ENCODE results near the gene PTPRD.

The PTPRD gene

GRCh38 chr9:10104774-10105173 is 508.0 kb downstream of the PTPRD start:
- Histone ChIP-seq H3K4me1 (ENCODE audit: control insufficient read depth, insufficient read depth, low read length) (no peaks in the 10 kb centered on the region), H3K9ac (ENCODE audit: low read length) (no peak overlapping the region), H3K27me3 (replicated peaks; ENCODE audit: control insufficient read depth, insufficient read depth, low read length) (peaks cover 3% of the 10 kb centered on the region), H3K4me3 (ENCODE audit: low read length) (no peak overlapping the region), H3K36me3 (ENCODE audit: control insufficient read depth, insufficient read depth, low read length, severe bottlenecking) (no peaks in the 10 kb centered on the region), H3K9me3 (ENCODE audit: control insufficient read depth, low read length) (no peaks in the 10 kb centered on the region)
- no peak for DNase-seq (ENCODE audit: low read depth)

- H3K36me3 ChIP-seq (ENCODE audit: control insufficient read depth, insufficient read depth, low read length, severe bottlenecking), result no peaks in the 10 kb centered on the region
- no peak overlapping the region for H3K9ac ChIP-seq (ENCODE audit: low read length)
- no peaks in the 10 kb centered on the region for H3K4me1 ChIP-seq (ENCODE audit: control insufficient read depth, insufficient read depth, low read length)
Observed at GRCh38 chr9:10095208-10095607, 517.6 kb downstream of the PTPRD start.

GRCh38 chr9:10094563-10094962 is 518.2 kb downstream of the PTPRD start:
- no peak overlapping the region for H3K9ac ChIP-seq (ENCODE audit: low read length)
- no peaks in the 10 kb centered on the region for H3K9me3 ChIP-seq (ENCODE audit: control insufficient read depth, low read length)
- no peaks in the 10 kb centered on the region for H3K27me3 ChIP-seq (replicated peaks; ENCODE audit: control insufficient read depth, insufficient read depth, low read length)
- no peaks in the 10 kb centered on the region for H3K36me3 ChIP-seq (ENCODE audit: control insufficient read depth, insufficient read depth, low read length, severe bottlenecking)
- H3K4me1 ChIP-seq (ENCODE audit: control insufficient read depth, insufficient read depth, low read length), result no peaks in the 10 kb centered on the region
- no peak overlapping the region for H3K4me3 ChIP-seq (ENCODE audit: low read length)
- no peak for DNase-seq (ENCODE audit: low read depth)

More at GRCh38 chr9:10095208-10095607, 517.6 kb downstream of the PTPRD start:
- Histone ChIP-seq H3K27me3 (replicated peaks; ENCODE audit: control insufficient read depth, insufficient read depth, low read length) (no peaks in the 10 kb centered on the region), H3K4me3 (ENCODE audit: low read length) (no peak overlapping the region), H3K9me3 (ENCODE audit: control insufficient read depth, low read length) (no peaks in the 10 kb centered on the region)
- DNase-seq (ENCODE audit: low read depth), result no peak

- Histone ChIP-seq H3K9ac (ENCODE audit: low read length) (no peak overlapping the region), H3K4me1 (ENCODE audit: control insufficient read depth, insufficient read depth, low read length) (no peaks in the 10 kb centered on the region), H3K27me3 (replicated peaks; ENCODE audit: control insufficient read depth, insufficient read depth, low read length) (peaks cover 5% of the 10 kb centered on the region), H3K9me3 (ENCODE audit: control insufficient read depth, low read length) (no peaks in the 10 kb centered on the region), H3K36me3 (ENCODE audit: control insufficient read depth, insufficient read depth, low read length, severe bottlenecking) (no peaks in the 10 kb centered on the region), H3K4me3 (ENCODE audit: low read length) (no peak overlapping the region)
- DNase-seq (ENCODE audit: low read depth), result no peak
Observed at GRCh38 chr9:10080012-10080411, 532.8 kb downstream of the PTPRD start.

- no peak overlapping the region for H3K4me3 ChIP-seq (ENCODE audit: low read length)
- no peaks in the 10 kb centered on the region for H3K4me1 ChIP-seq (ENCODE audit: control insufficient read depth, insufficient read depth, low read length)
- no peaks in the 10 kb centered on the region for H3K9me3 ChIP-seq (ENCODE audit: control insufficient read depth, low read length)
Observed at GRCh38 chr9:10079284-10079964, 533.4 kb downstream of the PTPRD start.

GRCh38 chr9:10071579-10071978 is 541.2 kb downstream of the PTPRD start:
- Histone ChIP-seq H3K27me3 (replicated peaks; ENCODE audit: control insufficient read depth, insufficient read depth, low read length) (no peaks in the 10 kb centered on the region), H3K9me3 (ENCODE audit: control insufficient read depth, low read length) (no peaks in the 10 kb centered on the region), H3K4me1 (ENCODE audit: control insufficient read depth, insufficient read depth, low read length) (no peaks in the 10 kb centered on the region), H3K9ac (ENCODE audit: low read length) (no peak overlapping the region), H3K4me3 (ENCODE audit: low read length) (no peak overlapping the region), H3K36me3 (ENCODE audit: control insufficient read depth, insufficient read depth, low read length, severe bottlenecking) (no peaks in the 10 kb centered on the region)
- no peak for DNase-seq (ENCODE audit: low read depth)

More at GRCh38 chr9:10079284-10079964, 533.4 kb downstream of the PTPRD start:
- Histone ChIP-seq H3K36me3 (ENCODE audit: control insufficient read depth, insufficient read depth, low read length, severe bottlenecking) (no peaks in the 10 kb centered on the region), H3K27me3 (replicated peaks; ENCODE audit: control insufficient read depth, insufficient read depth, low read length) (peaks cover 5% of the 10 kb centered on the region), H3K9ac (ENCODE audit: low read length) (no peak overlapping the region)
- no peak for DNase-seq (ENCODE audit: low read depth)

GRCh38 chr9:10062629-10063395 is 550.0 kb downstream of the PTPRD start:
- DNase-seq (ENCODE audit: low read depth), result peak; percentile 66
- Histone ChIP-seq H3K4me3 (ENCODE audit: low read length) (no peak overlapping the region), H3K9ac (ENCODE audit: low read length) (no peak overlapping the region), H3K27me3 (replicated peaks; ENCODE audit: control insufficient read depth, insufficient read depth, low read length) (no peaks in the 10 kb centered on the region), H3K4me1 (ENCODE audit: control insufficient read depth, insufficient read depth, low read length) (peaks cover 20% of the 10 kb centered on the region), H3K9me3 (ENCODE audit: control insufficient read depth, low read length) (no peaks in the 10 kb centered on the region), H3K36me3 (ENCODE audit: control insufficient read depth, insufficient read depth, low read length, severe bottlenecking) (no peaks in the 10 kb centered on the region)

- Histone ChIP-seq H3K4me1 (ENCODE audit: control insufficient read depth, insufficient read depth, low read length) (peaks cover 20% of the 10 kb centered on the region), H3K9ac (ENCODE audit: low read length) (no peak overlapping the region), H3K4me3 (ENCODE audit: low read length) (no peak overlapping the region), H3K27me3 (replicated peaks; ENCODE audit: control insufficient read depth, insufficient read depth, low read length) (no peaks in the 10 kb centered on the region), H3K9me3 (ENCODE audit: control insufficient read depth, low read length) (no peaks in the 10 kb centered on the region), H3K36me3 (ENCODE audit: control insufficient read depth, insufficient read depth, low read length, severe bottlenecking) (no peaks in the 10 kb centered on the region)
- peak; percentile 70 for DNase-seq (ENCODE audit: low read depth)
Observed at GRCh38 chr9:10059044-10059443, 553.8 kb downstream of the PTPRD start.

- no peaks in the 10 kb centered on the region for H3K9me3 ChIP-seq (ENCODE audit: control insufficient read depth, low read length)
- no peak overlapping the region for H3K4me3 ChIP-seq (ENCODE audit: low read length)
- no peak overlapping the region for H3K9ac ChIP-seq (ENCODE audit: low read length)
- peaks cover 10% of the 10 kb centered on the region for H3K4me1 ChIP-seq (ENCODE audit: control insufficient read depth, insufficient read depth, low read length)
- DNase-seq (ENCODE audit: low read depth), result no peak
- no peaks in the 10 kb centered on the region for H3K36me3 ChIP-seq (ENCODE audit: control insufficient read depth, insufficient read depth, low read length, severe bottlenecking)
- no peaks in the 10 kb centered on the region for H3K27me3 ChIP-seq (replicated peaks; ENCODE audit: control insufficient read depth, insufficient read depth, low read length)
Observed at GRCh38 chr9:10055886-10056395, 556.9 kb downstream of the PTPRD start.

GRCh38 chr9:10054456-10054855 is 558.3 kb downstream of the PTPRD start:
- Histone ChIP-seq H3K4me1 (ENCODE audit: control insufficient read depth, insufficient read depth, low read length) (peaks cover 10% of the 10 kb centered on the region), H3K36me3 (ENCODE audit: control insufficient read depth, insufficient read depth, low read length, severe bottlenecking) (no peaks in the 10 kb centered on the region), H3K9ac (ENCODE audit: low read length) (no peak overlapping the region), H3K27me3 (replicated peaks; ENCODE audit: control insufficient read depth, insufficient read depth, low read length) (no peaks in the 10 kb centered on the region), H3K9me3 (ENCODE audit: control insufficient read depth, low read length) (no peaks in the 10 kb centered on the region), H3K4me3 (ENCODE audit: low read length) (no peak overlapping the region)
- DNase-seq (ENCODE audit: low read depth), result no peak

- Histone ChIP-seq H3K9ac (ENCODE audit: low read length) (no peak overlapping the region), H3K4me1 (ENCODE audit: control insufficient read depth, insufficient read depth, low read length) (no peaks in the 10 kb centered on the region), H3K9me3 (ENCODE audit: control insufficient read depth, low read length) (no peaks in the 10 kb centered on the region), H3K36me3 (ENCODE audit: control insufficient read depth, insufficient read depth, low read length, severe bottlenecking) (no peaks in the 10 kb centered on the region), H3K27me3 (replicated peaks; ENCODE audit: control insufficient read depth, insufficient read depth, low read length) (no peaks in the 10 kb centered on the region), H3K4me3 (ENCODE audit: low read length) (no peak overlapping the region)
- no peak for DNase-seq (ENCODE audit: low read depth)
Observed at GRCh38 chr9:10052916-10053315, 559.9 kb downstream of the PTPRD start.
